Fibroblast of skin of right quadriceps (primary cell): Measurements from ENCODE around the gene PADI1.

Source experiments
- DNase-seq: peaks from one replicate; pipeline ENCODE4 v3.0.0-alpha.2; 2013

PADI1 gene

GRCh38 chr1:17244821-17245740 is 40.2 kb downstream of the PADI1 start:
- DNase-seq: no peak

GRCh38 chr1:17245816-17246325 is 40.9 kb downstream of the PADI1 start:
- no peak for DNase-seq

GRCh38 chr1:17246971-17247370 is 42.0 kb downstream of the PADI1 start:
- DNase-seq: no peak

GRCh38 chr1:17248781-17249180 is 43.9 kb downstream of the PADI1 start, which contains the start of gene PADI3:
PADI3 (plus strand) TSS chr1:17249098; CDS start chr1:17249138, 40 bp downstream.
- DNase-seq: no peak

- no peak for DNase-seq
Measured at GRCh38 chr1:17250601-17251000, 45.7 kb downstream of the PADI1 start.

GRCh38 chr1:17251246-17251645 is 46.3 kb downstream of the PADI1 start:
- no peak for DNase-seq

- DNase-seq: peak; percentile 60
Measured at GRCh38 chr1:17251701-17252376, 46.9 kb downstream of the PADI1 start.

- DNase-seq: no peak
Measured at GRCh38 chr1:17255336-17255735, 50.4 kb downstream of the PADI1 start.

- peak; percentile 13 for DNase-seq
Measured at GRCh38 chr1:17258116-17258757, 53.3 kb downstream of the PADI1 start.

GRCh38 chr1:17258758-17259130 is 53.8 kb downstream of the PADI1 start:
- no peak for DNase-seq

GRCh38 chr1:17259233-17259873 is 54.4 kb downstream of the PADI1 start:
- DNase-seq: peak; percentile 61

GRCh38 chr1:17260264-17260663 is 55.3 kb downstream of the PADI1 start:
- DNase-seq: no peak

GRCh38 chr1:17260738-17261137 is 55.8 kb downstream of the PADI1 start:
- DNase-seq: no peak

GRCh38 chr1:17263936-17264335 is 59.0 kb downstream of the PADI1 start:
- no peak for DNase-seq

- no peak for DNase-seq
Measured at GRCh38 chr1:17264470-17264869, 59.5 kb downstream of the PADI1 start.

- no peak for DNase-seq
Measured at GRCh38 chr1:17265162-17265561, 60.2 kb downstream of the PADI1 start.

GRCh38 chr1:17265950-17266349 is 61.0 kb downstream of the PADI1 start:
- no peak for DNase-seq

- no peak for DNase-seq
Measured at GRCh38 chr1:17270891-17271765, 66.2 kb downstream of the PADI1 start.

GRCh38 chr1:17272066-17272465 is 67.1 kb downstream of the PADI1 start:
- DNase-seq: no peak

- no peak for DNase-seq
Measured at GRCh38 chr1:17272646-17273045, 67.7 kb downstream of the PADI1 start.

- DNase-seq: no peak
Measured at GRCh38 chr1:17273096-17273495, 68.2 kb downstream of the PADI1 start.
